H1 (cell line): ENCODE measurements around the gene CT45A10. TPM values are rescaled to one million over a fixed set of nuclear protein-coding genes. Genes with fewer than 3 reads are reported as not detected.

Source experiments
- CBX5 ChIP-seq: fragments of 300-800, 300-1000 bp; sonication (generic); IDR thresholded peaks from 2 replicates; pipeline ENCODE4 v1.7.1; 2016; ENCODE audit warnings: antibody characterized with exemption, low read length, low read depth
- JUN ChIP-seq: IDR thresholded peaks from 2 replicates; pipeline ENCODE4 v1.6.1; 2011; ENCODE audit warnings: low read depth, mild to moderate bottlenecking, improper control_type of control experiment, low read length
- KDM1A ChIP-seq: fragments of 200-600, 300-600 bp; sonication (generic); IDR thresholded peaks from 2 replicates; pipeline ENCODE4 v1.7.1; 2016; ENCODE audit warnings: mild to moderate bottlenecking, low read length, borderline replicate concordance
- POLR2A ChIP-seq, 2 experiments: IDR thresholded peaks; 1 replicate in 1 of 2; 2 replicates in 1 of 2; pipeline ENCODE4 v1.6.1; 2011; ENCODE audit warnings: low read depth in 2 of 2, low read length in 2 of 2, mild to moderate bottlenecking in 2 of 2; ENCODE audit errors: control extremely low read depth in 1 of 2
- RAD21 ChIP-seq, 2 experiments: IDR thresholded peaks in 1 of 2; conservative IDR thresholded peaks in 1 of 2; 2 replicates each; pipeline ENCODE4 v1.6.1; 2011; ENCODE audit warnings: low read depth in 2 of 2, low read length in 2 of 2, improper control_type of control experiment in 1 of 2, inconsistent platforms in 1 of 2, mild to moderate bottlenecking in 1 of 2, moderate library complexity in 1 of 2
- polyA plus RNA-seq, 7 experiments: library from polyadenylated mRNA; depleted of rRNA in 3 of 7; stranded (reverse) in 5 of 7; unstranded in 2 of 7; fragments of >200 nt in 5 of 7; fragments of 200-250 nt in 2 of 7; gene quantifications; 1 replicate in 5 of 7; 2 replicates in 1 of 7; 4 replicates in 1 of 7; pipeline versions ENCODE4 v1.2.1 to v1.2.3, GENCODE V29; 2011 to 2013; ENCODE audit warnings: missing spikeins in 2 of 7, mixed read lengths in 2 of 7
- total RNA-seq: library from RNA; stranded (reverse); fragmentation: NEBNext Ultra II Directional; extraction: Animal tissue kit (Norgen Biotek cat#: 25700); gene quantifications from 2 replicates; pipeline ENCODE4 v1.2.1, GENCODE V29; 2021
- TF ChIP-seq, protein P1 (sequence below): fragments of 300-600 bp; sonication (generic); IDR thresholded peaks from 2 replicates; pipeline ENCODE4 v1.7.1; 2012; ENCODE audit warnings: low read length, moderate library complexity, mild to moderate bottlenecking, inconsistent platforms; ENCODE audit not compliant: insufficient replicate concordance
- TF ChIP-seq, protein P2 (sequence below): IDR thresholded peaks from 2 replicates; pipeline ENCODE4 v1.6.1; 2011; ENCODE audit warnings: low read length, improper control_type of control experiment

The CT45A10 gene
- total and polyA plus RNA-seq, 2 of the 8 experiments (the other 6 are each of a cell fraction or from before 2014, with no cell fraction given) = not detected

DNA sequence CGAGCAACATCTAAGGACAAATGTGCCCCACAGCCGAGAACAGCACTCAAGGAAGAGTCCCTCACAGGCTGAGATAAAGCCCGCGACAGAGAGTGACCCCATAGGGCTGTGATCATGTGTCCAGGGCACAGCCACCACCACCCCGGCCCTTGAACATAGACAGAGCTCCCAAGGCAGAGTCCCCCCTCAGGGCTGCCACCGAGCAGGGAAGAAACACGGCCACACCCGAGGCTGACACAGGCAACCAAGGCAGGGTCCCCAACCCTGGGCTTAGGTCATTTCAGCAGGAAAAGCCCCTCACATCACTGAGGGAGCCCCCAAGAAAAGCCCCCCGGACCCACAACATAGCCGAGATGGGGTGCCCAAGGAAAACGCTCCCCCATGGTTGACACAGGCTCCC is 463 bp downstream of the CT45A10 start (continued):
- TF ChIP-seq, protein P1, sequence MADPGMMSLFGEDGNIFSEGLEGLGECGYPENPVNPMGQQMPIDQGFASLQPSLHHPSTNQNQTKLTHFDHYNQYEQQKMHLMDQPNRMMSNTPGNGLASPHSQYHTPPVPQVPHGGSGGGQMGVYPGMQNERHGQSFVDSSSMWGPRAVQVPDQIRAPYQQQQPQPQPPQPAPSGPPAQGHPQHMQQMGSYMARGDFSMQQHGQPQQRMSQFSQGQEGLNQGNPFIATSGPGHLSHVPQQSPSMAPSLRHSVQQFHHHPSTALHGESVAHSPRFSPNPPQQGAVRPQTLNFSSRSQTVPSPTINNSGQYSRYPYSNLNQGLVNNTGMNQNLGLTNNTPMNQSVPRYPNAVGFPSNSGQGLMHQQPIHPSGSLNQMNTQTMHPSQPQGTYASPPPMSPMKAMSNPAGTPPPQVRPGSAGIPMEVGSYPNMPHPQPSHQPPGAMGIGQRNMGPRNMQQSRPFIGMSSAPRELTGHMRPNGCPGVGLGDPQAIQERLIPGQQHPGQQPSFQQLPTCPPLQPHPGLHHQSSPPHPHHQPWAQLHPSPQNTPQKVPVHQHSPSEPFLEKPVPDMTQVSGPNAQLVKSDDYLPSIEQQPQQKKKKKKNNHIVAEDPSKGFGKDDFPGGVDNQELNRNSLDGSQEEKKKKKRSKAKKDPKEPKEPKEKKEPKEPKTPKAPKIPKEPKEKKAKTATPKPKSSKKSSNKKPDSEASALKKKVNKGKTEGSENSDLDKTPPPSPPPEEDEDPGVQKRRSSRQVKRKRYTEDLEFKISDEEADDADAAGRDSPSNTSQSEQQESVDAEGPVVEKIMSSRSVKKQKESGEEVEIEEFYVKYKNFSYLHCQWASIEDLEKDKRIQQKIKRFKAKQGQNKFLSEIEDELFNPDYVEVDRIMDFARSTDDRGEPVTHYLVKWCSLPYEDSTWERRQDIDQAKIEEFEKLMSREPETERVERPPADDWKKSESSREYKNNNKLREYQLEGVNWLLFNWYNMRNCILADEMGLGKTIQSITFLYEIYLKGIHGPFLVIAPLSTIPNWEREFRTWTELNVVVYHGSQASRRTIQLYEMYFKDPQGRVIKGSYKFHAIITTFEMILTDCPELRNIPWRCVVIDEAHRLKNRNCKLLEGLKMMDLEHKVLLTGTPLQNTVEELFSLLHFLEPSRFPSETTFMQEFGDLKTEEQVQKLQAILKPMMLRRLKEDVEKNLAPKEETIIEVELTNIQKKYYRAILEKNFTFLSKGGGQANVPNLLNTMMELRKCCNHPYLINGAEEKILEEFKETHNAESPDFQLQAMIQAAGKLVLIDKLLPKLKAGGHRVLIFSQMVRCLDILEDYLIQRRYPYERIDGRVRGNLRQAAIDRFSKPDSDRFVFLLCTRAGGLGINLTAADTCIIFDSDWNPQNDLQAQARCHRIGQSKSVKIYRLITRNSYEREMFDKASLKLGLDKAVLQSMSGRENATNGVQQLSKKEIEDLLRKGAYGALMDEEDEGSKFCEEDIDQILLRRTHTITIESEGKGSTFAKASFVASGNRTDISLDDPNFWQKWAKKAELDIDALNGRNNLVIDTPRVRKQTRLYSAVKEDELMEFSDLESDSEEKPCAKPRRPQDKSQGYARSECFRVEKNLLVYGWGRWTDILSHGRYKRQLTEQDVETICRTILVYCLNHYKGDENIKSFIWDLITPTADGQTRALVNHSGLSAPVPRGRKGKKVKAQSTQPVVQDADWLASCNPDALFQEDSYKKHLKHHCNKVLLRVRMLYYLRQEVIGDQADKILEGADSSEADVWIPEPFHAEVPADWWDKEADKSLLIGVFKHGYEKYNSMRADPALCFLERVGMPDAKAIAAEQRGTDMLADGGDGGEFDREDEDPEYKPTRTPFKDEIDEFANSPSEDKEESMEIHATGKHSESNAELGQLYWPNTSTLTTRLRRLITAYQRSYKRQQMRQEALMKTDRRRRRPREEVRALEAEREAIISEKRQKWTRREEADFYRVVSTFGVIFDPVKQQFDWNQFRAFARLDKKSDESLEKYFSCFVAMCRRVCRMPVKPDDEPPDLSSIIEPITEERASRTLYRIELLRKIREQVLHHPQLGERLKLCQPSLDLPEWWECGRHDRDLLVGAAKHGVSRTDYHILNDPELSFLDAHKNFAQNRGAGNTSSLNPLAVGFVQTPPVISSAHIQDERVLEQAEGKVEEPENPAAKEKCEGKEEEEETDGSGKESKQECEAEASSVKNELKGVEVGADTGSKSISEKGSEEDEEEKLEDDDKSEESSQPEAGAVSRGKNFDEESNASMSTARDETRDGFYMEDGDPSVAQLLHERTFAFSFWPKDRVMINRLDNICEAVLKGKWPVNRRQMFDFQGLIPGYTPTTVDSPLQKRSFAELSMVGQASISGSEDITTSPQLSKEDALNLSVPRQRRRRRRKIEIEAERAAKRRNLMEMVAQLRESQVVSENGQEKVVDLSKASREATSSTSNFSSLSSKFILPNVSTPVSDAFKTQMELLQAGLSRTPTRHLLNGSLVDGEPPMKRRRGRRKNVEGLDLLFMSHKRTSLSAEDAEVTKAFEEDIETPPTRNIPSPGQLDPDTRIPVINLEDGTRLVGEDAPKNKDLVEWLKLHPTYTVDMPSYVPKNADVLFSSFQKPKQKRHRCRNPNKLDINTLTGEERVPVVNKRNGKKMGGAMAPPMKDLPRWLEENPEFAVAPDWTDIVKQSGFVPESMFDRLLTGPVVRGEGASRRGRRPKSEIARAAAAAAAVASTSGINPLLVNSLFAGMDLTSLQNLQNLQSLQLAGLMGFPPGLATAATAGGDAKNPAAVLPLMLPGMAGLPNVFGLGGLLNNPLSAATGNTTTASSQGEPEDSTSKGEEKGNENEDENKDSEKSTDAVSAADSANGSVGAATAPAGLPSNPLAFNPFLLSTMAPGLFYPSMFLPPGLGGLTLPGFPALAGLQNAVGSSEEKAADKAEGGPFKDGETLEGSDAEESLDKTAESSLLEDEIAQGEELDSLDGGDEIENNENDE = no peak
- TF ChIP-seq CBX5 = no peak
- TF ChIP-seq, protein P2, sequence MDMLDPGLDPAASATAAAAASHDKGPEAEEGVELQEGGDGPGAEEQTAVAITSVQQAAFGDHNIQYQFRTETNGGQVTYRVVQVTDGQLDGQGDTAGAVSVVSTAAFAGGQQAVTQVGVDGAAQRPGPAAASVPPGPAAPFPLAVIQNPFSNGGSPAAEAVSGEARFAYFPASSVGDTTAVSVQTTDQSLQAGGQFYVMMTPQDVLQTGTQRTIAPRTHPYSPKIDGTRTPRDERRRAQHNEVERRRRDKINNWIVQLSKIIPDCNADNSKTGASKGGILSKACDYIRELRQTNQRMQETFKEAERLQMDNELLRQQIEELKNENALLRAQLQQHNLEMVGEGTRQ = no peak
- TF ChIP-seq POLR2A (IDR thresholded peaks at IDR 0.05; ENCODE audit: control extremely low read depth in 1 of 2, low read depth in 2 of 2, low read length in 2 of 2) = no peak
- no peak for TF ChIP-seq RAD21 (IDR thresholded peaks at IDR 0.05 in 1 of 2, conservative IDR thresholded peaks at IDR 0.05 in 1 of 2; ENCODE audit: low read depth in 2 of 2, low read length in 2 of 2)
- no peak for TF ChIP-seq JUN
- TF ChIP-seq KDM1A = no peak
